DMS79 treated with DMSO at 0.1 percent for 48 hours (cell line): ENCODE results near the gene DENND4B.
"Not testable (repeated sequence)": the region's sequence is repeated elsewhere in the genome, so short reads cannot be mapped to it uniquely, and the experiment has no call there.

Source experiments
- DNase-seq: peaks from one replicate; lab custom pipeline; 2025; lab: John Stamatoyannopoulos, UW

DENND4B gene

DNA sequence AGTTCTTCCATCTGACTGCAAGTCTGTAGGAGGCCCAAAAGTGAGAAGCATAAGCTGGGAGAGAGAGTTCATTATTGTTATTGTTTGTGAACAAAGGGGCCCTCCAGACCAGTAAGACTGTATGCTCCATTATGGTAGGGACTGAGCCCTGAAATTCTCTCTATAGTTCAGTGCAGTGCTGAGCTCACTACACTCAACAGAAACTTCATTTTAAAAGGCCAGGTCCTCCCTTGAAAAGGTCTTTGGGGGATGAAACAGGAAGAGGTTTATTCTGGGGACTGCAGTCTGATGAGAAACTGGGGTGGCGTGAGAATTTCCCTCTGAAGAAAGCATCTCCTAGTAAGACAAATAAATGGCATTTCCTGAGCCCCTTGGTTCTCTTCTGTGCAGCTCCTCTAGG, 18.3 kb downstream of the DENND4B start:
- no peak for DNase-seq

DNA sequence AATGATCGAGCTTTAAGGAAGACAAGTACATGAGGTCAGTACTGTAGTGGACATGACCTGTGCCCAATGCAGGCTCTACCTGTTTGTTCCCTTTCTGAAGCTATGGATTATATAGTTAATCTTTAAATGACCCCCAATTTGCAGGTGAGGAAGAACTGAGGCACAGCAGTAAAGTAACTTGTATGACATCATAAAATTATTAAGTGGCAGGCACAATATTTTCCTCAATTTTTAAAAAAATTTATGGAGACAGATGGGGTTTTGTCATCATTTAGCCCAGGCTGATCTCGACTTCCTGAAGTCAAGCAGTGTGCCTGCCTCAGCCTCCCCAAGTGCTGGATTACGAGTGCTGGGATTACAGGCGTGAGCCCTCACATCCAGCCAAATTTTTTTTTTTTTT, 20.1 kb downstream of the DENND4B start:
- DNase-seq, result no peak

DNA sequence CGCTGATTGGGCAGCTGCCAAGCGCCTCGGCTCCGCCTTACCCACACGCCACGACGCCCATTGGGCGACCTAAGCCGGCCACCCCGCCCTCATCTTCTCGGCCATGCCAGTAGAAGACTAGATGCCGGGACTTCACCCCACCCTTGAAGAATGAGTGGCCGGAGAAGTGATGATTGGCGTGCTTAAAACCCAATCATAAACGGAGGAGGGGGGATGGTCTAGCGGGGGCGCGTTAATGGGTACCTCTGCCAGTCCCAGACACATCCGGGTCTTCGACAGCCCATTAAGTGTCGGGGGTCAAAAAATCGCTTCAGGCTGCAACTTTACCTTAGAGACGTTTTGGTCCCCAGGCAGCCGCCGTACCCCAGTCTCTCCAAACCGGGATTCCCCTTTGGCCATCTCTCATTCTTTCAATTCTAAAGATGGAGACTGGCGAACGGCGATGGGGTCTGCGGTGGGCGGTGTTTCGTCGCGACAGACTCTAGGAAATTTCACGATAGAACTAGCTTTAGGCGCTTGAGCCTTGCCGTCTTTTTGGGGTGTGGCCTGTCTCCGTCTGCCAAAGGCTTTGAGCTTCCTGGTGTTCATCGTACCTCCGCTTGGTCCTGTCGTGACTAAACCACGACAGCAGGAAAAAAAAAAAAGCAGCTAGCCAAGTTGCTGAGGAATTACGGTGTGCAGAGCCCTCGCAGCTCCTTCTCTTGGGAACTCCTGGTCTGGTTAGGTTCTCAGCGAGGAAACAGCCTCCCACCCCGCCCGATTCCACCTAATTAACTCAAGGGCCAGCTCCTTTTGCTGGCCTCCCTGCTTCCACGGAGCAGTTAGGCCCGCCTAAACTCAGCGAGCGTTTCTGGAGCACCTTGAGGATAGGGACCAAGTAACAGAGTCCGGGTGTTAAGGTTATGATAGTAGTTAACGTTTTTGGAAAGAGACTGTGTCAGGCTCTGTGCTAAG, 23.3 kb downstream of the DENND4B start, which contains the start of gene GATAD2B:
Gene GATAD2B (minus strand): TSS at position 1 of the 954 bp plus-strand sequence. CDS start 94,625 bp downstream, outside the sequence.
- DNase-seq, result peak; percentile 99

DNA sequence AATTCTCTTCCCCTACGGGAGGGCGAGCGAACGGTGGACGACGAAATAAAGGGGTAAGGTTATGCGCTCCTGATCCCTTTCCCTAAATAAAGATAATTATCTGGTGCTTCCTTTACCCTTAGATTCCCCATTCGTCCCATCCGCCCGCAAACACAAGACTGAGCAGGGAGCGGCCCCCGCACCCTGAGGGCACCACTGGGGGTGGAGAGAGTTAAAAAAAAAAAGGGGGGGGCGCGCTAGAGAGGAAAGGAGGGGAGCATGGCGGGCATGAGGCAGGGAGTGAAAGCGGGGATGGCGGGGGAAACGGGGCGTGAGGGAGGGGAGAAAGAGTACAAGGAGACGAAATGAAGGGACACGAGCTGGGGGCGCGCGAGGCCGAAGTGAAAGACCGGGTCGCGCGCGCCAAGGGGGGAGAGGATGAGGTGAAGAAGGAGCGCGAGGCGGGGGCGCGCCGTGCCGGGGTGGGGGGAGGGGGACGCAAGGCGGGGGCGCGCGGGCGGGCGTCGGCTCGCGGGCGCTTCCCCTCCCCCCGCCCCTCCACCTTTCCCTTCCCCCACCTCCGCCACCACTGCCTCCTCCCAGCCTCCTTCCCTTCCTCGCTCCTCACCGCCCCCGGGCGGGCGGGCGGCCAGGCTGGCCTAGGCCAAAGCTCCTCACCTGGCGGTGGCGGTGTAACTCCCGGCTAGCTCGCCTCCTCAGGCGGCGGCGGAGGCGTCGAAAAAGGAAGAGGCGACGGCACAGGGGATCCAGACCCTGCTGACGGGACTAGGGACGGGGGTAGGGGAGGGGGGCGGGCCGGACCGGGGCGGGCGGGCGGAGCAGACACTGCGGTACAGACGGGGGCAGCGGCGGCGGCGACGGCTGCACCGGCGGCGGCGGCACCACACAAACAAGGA, 24.2 kb downstream of the DENND4B start:
- DNase-seq, result peak; percentile 51

DNA sequence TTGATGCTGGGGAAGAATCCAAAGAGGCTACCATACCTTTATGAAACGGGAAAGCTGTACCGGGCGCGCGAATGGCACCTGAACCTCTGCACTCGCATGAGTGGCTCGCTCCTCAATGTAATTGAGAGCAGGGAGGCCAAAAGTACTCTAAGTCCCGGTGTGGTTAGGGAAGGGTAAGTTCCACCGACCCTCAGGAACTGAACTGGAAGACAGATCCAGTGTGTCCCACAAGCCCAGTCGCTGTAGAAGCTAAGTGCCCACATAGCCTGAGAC, 24.8 kb downstream of the DENND4B start:
- peak; percentile 37 for DNase-seq

DNA sequence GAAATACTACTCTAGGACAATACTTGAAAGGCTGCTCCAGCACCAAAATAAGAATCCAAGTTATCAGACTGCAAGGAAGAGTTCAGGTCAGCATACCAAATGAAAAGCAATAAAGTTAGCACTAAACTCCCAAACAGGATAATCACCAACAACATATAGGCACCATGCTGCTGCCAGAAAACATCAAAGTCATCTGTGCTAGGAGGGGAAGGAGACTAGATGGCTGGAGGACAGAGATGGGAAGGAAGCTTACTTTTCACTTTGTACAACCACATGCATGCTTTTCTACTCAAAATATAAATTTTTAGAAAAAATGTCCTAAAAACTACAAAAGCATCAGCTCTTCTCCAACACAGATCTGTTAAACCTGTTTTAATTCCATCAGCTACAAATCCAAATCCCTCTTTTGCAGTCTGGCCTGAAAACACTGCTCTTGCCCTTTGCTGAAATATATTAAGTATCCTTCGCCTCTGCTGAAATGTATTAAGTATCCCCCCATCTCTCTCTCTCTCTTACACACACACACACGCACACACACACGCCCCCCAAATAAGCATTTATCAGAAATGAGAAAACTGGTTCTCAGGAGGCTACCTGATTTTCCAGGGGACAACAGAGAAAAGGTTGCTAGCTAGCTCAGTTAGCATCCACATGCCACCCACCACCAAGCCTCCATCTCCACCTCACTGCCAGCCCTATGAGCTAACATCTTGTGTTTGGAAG, 25.3 kb downstream of the DENND4B start:
- no peak for DNase-seq

DNA sequence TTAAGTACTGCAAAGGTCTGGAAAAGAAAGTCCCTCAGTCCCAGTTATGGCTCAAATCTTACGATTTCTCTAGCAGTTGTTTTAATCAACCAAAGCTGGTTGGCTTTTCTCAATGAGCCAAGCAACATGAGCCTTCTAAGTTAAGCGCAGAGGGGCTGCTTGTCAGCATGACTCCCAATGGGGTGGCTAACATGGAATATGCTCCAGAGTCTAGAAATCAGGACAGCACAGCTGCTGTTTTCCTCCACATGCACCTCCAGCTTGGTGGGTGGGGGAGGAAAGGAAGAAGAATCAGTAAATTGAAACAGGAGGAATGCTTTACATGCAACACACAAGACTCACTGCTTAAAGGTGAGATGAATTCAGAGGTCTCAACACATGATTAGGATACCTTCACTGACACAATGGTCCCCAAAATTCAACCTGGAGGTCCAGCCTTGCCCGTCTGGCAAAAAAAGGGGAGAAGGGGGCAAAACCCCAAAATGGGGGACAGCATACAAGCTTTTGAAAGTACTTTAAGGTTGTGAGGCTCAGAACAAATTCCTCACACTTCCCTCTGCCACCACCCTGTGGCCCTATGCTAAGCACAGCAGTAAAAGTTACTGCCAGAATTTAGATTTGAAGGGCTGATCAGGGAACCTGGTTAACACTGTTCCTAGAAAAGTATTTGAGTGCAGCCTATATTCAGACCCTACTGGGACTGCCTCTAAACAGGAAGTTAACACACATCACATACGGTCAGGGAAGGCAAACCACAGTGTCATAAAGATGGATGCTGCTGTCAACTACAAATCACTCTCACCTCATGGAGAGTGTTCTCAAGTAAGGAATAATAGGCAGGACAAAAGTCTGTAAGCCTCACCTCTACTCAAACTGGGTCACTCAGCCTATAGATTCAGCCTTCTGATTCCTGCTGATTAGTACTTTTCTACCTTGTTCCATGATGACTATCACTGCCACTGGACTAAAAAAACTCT, 26.4 kb downstream of the DENND4B start:
- DNase-seq, result no peak

DNA sequence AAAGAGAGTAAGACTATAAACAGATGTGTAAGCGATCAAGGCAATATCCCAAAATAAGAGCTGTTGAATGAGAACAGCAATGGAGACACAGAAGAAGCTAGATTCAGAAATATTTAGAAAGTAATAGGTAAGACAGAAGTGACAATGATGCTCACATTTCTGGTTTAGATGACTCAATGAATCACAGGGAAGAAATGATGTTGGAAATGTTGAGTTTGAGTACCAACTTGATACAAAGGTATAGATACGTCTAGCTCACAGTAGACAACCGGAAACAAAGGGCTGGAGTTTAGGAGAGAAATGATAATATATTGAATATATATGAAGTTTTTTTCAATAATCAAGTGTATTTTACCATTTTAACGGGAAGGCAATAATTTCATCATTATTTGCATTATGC, 30.2 kb downstream of the DENND4B start:
- no peak for DNase-seq

DNA sequence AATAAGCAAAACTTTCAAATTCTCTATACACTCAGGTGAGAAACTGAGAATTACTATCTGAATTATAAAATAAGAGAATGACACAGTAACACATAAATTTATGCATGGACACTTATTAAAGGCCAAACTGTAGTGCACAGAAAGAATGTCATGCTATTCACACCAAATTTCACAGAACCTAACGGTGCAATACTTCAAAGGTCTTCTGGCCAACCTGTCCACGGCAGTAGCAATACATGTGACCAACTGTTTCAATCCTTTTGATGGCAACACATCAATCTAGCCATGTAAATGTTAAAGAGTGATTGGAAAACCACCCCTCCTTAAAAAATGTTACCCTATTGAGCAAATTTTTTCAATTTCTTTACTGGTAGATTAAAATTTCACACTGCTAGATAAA, 34.2 kb downstream of the DENND4B start:
- DNase-seq, result no peak

DNA sequence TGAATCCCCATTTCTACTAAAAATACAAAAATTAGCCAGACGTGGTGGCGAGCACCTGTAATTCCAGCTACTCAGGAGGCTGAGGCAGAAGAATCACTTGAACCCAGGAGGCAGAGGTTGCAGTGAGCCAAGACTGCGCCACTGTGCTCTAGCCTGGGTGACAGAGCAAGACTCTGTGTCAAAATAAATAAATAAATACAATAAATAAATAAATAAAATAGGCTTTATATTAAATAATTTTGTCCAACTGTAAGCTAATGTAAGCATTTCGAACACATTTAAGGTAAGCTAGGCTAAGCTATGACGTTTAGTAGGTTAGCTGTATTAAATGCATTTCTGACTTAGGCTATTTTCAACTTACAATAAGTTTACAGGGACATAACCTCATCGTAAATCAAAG, 36.0 kb downstream of the DENND4B start:
- not testable (repeated sequence) for DNase-seq

DNA sequence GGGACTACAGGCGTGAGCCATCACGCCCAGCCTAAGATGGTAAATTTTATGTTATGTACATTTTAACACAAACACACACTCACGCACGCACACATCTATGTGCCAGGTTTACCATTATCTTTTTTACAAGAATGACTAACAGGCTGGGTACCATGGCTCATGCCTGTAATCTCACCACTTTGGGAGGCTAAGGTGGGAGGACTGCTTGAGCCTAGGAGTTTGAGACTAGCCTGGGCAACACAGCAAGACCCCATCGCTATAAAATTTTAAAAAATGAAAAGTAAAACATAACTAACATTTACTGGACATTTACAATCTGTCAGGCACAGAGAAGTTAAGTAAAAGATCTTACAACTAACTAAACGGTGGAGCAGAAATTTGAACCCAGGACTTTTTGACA, 38.4 kb downstream of the DENND4B start:
- no peak for DNase-seq

DNA sequence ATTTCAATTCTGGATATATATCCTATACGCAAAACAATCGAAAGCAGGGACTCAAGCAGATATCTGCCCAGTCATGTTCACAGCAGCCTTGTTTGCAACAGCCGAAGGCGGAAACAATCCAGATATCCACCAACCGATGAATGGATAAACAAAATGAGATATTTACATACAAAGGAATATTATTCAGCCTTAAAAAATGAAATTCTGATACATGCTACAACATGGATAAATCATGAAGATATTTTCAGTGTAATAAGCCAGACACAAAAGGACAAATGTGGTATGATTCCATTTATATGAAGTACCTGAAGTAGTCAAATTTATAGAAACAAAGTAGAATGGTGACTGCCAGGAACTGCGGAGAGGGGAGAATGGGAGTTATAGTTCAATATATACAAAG, 39.4 kb downstream of the DENND4B start:
- no peak for DNase-seq

DNA sequence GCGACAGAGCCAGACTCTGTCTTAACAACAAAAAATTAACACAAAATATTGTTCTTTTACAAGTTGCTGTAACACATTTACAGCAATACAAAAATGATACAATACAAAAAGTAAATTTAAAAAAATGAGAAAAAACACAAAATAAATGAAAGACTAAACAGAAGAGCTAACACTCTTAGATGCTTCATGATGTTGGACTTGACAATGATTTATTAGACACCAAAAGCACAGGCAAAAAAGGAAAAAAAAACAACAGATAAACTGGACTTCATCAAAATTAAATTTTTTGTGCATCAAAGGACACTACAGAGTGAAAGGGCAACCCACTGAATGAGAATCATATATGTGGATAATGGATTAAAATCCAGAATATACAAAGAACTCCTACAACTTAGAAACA, 40.1 kb downstream of the DENND4B start:
- DNase-seq, result no peak

DNA sequence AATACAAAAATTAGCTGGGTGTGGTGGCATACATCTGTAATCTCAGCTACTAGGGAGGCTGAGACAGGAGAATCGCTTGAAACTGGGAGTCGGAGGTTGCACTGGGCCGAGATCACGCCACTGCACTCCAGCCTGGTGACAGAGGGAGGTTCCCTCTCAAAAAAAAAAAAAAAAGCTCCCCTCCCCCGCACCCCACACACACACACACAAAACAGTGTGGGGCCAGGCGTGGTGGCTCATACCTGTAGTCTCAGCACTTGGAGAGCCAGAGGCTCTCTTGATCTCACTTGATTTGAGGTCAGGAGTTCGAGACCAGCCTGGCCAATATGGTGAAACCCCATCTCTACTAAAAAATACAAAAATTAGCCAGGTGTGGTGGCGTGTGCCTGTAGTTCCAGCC, 40.6 kb downstream of the DENND4B start:
- DNase-seq, result not testable (repeated sequence)

DNA sequence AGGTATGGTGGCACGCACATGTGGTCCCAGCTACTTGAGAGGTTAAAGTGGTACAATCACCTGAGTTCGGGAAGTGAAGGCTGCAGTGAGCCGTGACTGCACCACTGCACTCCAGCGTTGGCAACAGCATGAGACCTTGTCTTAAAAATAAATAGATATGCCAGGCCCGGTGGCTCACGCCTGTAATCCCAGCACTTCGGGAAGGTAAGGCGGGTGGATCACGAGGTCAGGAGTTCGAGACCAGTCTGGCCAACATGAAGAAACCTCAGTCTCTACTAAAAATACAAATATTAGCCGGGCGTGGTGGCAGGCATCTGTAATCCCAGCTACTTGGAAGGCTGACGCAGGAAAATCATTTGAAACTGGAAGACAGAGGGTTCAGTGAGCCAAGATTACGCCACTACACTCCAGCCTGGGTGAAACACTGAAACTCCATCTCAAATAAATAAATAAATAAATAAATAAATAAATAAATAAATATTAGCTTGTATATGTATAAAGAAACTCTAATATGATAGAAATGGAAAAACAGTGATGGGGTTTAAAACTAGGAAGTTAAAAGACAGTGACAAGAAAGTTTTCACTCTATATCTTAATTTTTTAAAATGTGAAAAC, 42.6 kb downstream of the DENND4B start:
- peak; percentile 23 for DNase-seq

DNA sequence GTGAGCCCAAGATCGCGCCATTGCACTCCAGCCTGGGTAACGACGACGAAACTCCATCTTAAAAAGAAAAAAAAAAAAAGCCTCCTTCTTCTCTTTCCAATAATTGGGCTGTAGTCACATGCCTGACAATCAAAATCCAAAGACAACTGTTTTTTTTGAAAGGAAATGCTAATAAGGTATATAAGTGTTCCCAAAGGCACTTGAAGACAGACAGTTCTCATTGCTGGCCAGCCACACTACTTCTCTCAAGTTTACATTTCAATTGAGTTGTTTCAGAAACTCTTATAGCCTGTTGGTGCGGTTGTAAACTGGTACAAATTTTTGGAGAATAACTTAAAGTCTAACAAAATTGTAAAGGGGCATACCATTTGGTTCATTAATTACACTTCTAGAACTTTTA, 47.0 kb downstream of the DENND4B start:
- DNase-seq, result no peak

DNA sequence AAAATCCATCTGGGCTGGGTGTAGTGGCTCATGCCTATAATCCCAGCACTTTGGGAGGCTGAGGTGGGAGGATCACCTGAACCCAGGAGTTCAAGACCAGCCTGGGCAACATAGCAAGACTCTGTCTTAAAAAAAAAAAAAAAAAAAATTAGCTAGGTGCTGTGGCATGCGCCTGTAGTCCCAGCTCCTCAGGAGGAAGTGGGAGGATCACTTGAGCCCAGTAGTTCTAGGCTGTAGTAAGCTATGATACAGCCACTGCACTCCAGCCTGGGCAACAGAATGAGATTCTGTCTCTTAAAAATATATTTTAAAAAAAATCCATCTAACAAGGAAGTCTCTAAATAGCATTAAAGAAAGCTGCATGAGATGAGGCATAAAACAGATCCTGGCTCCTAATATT, 50.7 kb downstream of the DENND4B start:
- not testable (repeated sequence) for DNase-seq

DNA sequence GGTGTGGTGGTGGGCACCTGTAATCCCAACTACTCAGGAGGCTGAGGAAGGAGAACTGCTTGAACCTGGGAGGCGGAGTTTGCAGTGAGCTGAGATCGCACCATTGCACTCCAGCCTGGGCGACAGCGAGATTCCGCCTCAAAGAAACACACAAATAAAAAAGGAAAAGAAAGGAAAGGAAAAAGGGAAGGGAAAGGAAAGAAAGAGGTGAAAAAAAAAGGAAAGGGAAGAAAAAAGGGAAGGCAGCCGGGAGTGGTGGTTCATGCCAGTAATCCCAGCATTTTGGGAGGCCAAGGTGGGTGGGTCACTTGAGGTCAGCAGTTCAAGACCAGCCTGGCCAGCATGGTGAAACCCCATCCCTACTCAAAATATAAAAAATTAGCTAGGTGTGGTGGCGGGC, 55.5 kb downstream of the DENND4B start:
- DNase-seq, result not testable (repeated sequence)

DNA sequence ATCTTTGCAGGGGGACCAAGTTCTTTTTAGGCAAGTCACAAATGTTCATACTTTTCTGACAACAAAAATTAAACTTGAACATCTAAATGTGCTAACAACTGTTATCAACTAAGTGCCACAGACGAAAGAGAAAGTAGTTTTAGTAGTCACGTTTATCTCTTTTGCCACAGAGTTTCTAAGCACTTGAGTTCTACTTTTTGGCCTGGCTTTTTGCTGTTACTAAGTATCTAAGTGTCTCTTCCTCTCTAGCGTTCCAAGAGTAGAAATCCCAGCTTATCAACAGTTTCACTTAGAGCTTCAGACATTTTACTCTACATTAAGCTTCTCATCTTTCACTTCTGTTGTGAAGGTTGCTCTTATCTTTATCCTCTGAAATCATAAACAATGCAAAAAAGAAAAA, 58.0 kb downstream of the DENND4B start:
- DNase-seq, result no peak

DNA sequence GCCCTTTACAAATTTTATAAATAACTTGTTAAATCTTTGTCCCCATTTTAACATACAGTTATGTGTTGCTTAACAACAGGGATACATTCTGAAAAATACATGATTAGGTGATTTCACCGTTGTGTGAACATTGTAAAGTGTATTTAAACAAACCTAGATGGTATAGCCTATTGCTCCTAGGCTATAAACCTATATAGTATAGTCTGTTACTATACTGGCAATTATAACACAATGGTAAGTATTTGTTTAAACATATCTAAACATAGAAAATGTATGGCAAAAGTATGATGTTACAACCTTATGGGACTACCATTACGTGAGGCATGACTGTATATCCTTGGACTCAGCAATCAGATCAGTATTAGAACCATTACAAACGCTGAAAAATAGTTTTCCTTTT, 60.4 kb downstream of the DENND4B start:
- no peak for DNase-seq

DNA sequence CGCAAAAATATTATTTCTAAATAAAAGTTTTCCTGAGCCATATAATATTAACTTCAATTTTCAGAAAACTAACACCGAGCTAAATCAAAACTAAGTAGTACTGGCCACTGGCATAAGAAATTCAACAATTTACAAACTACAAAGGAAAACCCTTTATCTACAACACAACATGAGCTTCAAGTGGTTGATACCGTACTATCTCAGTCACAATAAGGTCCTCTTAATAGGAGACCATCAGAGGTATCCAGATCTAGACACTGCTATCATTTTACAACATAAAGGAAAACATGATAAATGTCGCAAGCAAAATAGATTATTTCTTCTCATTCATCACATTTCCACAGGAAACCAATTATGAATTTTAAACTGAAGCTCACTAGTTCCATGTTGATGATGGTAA, 63.3 kb downstream of the DENND4B start:
- no peak for DNase-seq
